ENCODE measurements around the gene OTOP1. TPM values are rescaled to one million over a fixed set of nuclear protein-coding genes. Genes with fewer than 3 reads are reported as not detected.
A peak's percentile ranks its signal among the peaks of the same experiment; 100 is the strongest.
"Not testable (repeated sequence)": the region's sequence is repeated elsewhere in the genome, so short reads cannot be mapped to it uniquely, and the experiment has no call there.

The OTOP1 gene
- total RNA-seq, 4 donors from 2014 or later = not detected

- Histone ChIP-seq H3K36me3 (no peaks in the 10 kb centered on the region), H3K27me3 (no peaks in the 10 kb centered on the region), H3K4me1 (no peaks in the 10 kb centered on the region), H3K27ac (no peak overlapping the region), H3K4me3 (no peak overlapping the region), H3K9me3 (no peaks in the 10 kb centered on the region)
- no peak for TF ChIP-seq CTCF (IDR thresholded peaks at IDR 0.05)
- no peak for TF ChIP-seq POLR2A (IDR thresholded peaks at IDR 0.05)
- DNase-seq = no peak
Measured at GRCh38 chr4:4256799-4257198, 30.1 kb upstream of the OTOP1 start.

GRCh38 chr4:4254666-4255065, 27.9 kb upstream of the OTOP1 start:
- Histone ChIP-seq H3K27ac (no peak overlapping the region), H3K4me1 (no peaks in the 10 kb centered on the region), H3K4me3 (no peak overlapping the region), H3K36me3 (no peaks in the 10 kb centered on the region), H3K9me3 (no peaks in the 10 kb centered on the region), H3K27me3 (no peaks in the 10 kb centered on the region)
- DNase-seq = no peak
- TF ChIP-seq CTCF (IDR thresholded peaks at IDR 0.05) (no peak), POLR2A (IDR thresholded peaks at IDR 0.05) (no peak)

GRCh38 chr4:4254199-4254598, 27.5 kb upstream of the OTOP1 start:
- no peak for DNase-seq
- H3K4me1 ChIP-seq = peaks cover 0 to 2% (median 0%) of the 10 kb centered on the region in 4 donors
- H3K27ac ChIP-seq = no peak overlapping the region
- no peaks in the 10 kb centered on the region for H3K36me3 ChIP-seq
- H3K4me3 ChIP-seq = no peak overlapping the region
- no peaks in the 10 kb centered on the region for H3K27me3 ChIP-seq
- TF ChIP-seq POLR2A (IDR thresholded peaks at IDR 0.05) = no peak
- TF ChIP-seq CTCF (IDR thresholded peaks at IDR 0.05) = no peak
- no peaks in the 10 kb centered on the region for H3K9me3 ChIP-seq

- Histone ChIP-seq H3K27ac (no peak overlapping the region), H3K4me3 (no peak overlapping the region), H3K9me3 (no peaks in the 10 kb centered on the region), H3K36me3 (peaks cover 0 to 5% (median 0%) of the 10 kb centered on the region in 3 donors), H3K27me3 (no peaks in the 10 kb centered on the region), H3K4me1 (peaks cover 0 to 26% (median 6%) of the 10 kb centered on the region in 4 donors)
- TF ChIP-seq POLR2A (IDR thresholded peaks at IDR 0.05) (no peak), CTCF (IDR thresholded peaks at IDR 0.05) (no peak)
- DNase-seq = no peak
Measured at GRCh38 chr4:4249866-4250265, 23.1 kb upstream of the OTOP1 start.

GRCh38 chr4:4249342-4249741, 22.6 kb upstream of the OTOP1 start:
- peaks cover 0 to 10% (median 0%) of the 10 kb centered on the region in 3 donors for H3K36me3 ChIP-seq
- H3K9me3 ChIP-seq, H3K4me3 ChIP-seq, DNase-seq, H3K27me3 ChIP-seq: not testable (repeated sequence)
- H3K27ac ChIP-seq = peak overlapping the region in 2 of 4 donors; percentile 89 to 94
- peaks cover 0 to 26% (median 6%) of the 10 kb centered on the region in 4 donors for H3K4me1 ChIP-seq

- H3K9me3 ChIP-seq = no peaks in the 10 kb centered on the region
- H3K27me3 ChIP-seq = no peaks in the 10 kb centered on the region
- H3K4me1 ChIP-seq = peaks cover 0 to 26% (median 6%) of the 10 kb centered on the region in 4 donors
- H3K36me3 ChIP-seq = peaks cover 0 to 15% (median 0%) of the 10 kb centered on the region in 3 donors
- no peak for DNase-seq
- H3K27ac ChIP-seq = peak overlapping the region; percentile 80 to 94 (median 87)
- peak overlapping the region; percentile 70 to 88 (median 76) for H3K4me3 ChIP-seq
- TF ChIP-seq CTCF (IDR thresholded peaks at IDR 0.05) (no peak), POLR2A (IDR thresholded peaks at IDR 0.05) (no peak)
Measured at GRCh38 chr4:4248885-4249203, 22.1 kb upstream of the OTOP1 start.

Measured in Peyer's patch (tissue), 4 donors.